ENCODE measurements around the gene SERPINH1. TPM values are rescaled to one million over a fixed set of nuclear protein-coding genes. Genes with fewer than 3 reads are reported as not detected.

The SERPINH1 gene
- total RNA-seq, 1 donor from 2014 or later = 234 TPM

DNA sequence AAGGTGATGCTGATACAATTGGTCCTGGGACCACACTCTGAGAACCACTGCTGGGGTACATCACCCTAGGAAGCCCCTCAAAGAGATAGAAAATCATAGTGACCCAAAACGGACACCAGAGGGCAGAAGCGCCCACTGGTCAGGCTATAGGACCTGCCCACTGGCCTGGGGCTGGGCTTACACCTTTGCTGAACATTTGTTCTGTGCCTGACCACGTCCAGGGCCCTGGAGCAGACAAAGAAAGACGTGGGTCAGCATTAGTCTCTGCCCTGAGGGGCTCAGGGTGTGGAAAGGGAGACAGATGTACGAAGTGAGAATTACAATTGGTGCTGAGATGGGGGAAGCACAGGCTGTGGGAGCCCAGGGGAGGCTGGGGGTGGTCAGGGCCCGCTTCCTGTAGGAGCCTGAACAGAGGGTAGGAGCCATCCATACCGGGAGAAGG lies 14.4 kb upstream of the SERPINH1 start:
- Mint-ChIP-seq H3K27ac (peak overlapping the region; percentile 96), H3K4me3 (ENCODE audit: low read depth) (no peak overlapping the region), H3K36me3 (ENCODE audit: insufficient read depth) (no peaks in the 10 kb centered on the region), H3K27me3 (no peaks in the 10 kb centered on the region), H3K9me3 (ENCODE audit: low read depth) (peaks cover 3% of the 10 kb centered on the region), H3K4me1 (ENCODE audit: low read depth) (peaks cover 6% of the 10 kb centered on the region)
- TF ChIP-seq, protein P1, sequence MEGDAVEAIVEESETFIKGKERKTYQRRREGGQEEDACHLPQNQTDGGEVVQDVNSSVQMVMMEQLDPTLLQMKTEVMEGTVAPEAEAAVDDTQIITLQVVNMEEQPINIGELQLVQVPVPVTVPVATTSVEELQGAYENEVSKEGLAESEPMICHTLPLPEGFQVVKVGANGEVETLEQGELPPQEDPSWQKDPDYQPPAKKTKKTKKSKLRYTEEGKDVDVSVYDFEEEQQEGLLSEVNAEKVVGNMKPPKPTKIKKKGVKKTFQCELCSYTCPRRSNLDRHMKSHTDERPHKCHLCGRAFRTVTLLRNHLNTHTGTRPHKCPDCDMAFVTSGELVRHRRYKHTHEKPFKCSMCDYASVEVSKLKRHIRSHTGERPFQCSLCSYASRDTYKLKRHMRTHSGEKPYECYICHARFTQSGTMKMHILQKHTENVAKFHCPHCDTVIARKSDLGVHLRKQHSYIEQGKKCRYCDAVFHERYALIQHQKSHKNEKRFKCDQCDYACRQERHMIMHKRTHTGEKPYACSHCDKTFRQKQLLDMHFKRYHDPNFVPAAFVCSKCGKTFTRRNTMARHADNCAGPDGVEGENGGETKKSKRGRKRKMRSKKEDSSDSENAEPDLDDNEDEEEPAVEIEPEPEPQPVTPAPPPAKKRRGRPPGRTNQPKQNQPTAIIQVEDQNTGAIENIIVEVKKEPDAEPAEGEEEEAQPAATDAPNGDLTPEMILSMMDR (IDR thresholded peaks at IDR 0.05; ENCODE audit: unreplicated experiment) = peak; percentile 85
- peak; percentile 78 for DNase-seq (ENCODE audit: low spot score, unreplicated experiment)

DNA sequence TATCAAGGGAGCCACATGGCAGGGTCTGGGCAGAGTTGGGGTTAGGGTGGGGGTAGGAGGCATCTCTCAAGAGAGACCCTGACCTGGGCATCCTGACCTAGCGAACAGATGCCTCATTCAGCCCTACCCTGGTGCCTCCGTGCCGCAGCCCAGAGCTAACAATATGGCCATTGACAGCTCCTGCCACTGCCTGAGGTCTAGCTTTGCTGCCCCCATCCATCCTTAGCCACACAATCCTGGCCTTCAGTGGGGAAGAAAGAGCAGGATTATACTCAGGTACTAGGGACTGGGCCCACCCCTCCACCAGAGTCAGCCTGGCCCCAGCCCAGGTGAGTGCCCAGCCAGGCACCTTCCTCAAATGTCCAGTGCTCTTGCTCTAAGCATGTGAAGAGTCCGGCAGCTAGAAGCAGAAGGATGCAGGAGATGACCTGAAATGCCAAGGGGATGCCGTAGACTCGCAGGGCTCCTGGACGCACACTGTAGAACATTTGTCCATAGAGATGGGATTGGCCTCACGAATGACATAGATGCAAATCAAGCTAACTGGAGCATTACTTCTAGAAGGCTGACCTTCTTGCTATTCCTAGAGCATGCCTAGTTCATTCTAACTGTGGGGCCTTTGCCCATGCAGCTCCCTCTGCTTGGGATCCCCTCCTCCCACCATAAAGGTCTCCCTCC lies 13.3 kb upstream of the SERPINH1 start:
- TF ChIP-seq, protein P1 (IDR thresholded peaks at IDR 0.05; ENCODE audit: unreplicated experiment) = no peak
- Mint-ChIP-seq H3K4me1 (ENCODE audit: low read depth) (peaks cover 6% of the 10 kb centered on the region), H3K27me3 (no peaks in the 10 kb centered on the region), H3K4me3 (ENCODE audit: low read depth) (no peak overlapping the region), H3K9me3 (ENCODE audit: low read depth) (peaks cover 3% of the 10 kb centered on the region), H3K36me3 (ENCODE audit: insufficient read depth) (no peaks in the 10 kb centered on the region), H3K27ac (no peak overlapping the region)
- no peak for DNase-seq (ENCODE audit: low spot score, unreplicated experiment)

DNA sequence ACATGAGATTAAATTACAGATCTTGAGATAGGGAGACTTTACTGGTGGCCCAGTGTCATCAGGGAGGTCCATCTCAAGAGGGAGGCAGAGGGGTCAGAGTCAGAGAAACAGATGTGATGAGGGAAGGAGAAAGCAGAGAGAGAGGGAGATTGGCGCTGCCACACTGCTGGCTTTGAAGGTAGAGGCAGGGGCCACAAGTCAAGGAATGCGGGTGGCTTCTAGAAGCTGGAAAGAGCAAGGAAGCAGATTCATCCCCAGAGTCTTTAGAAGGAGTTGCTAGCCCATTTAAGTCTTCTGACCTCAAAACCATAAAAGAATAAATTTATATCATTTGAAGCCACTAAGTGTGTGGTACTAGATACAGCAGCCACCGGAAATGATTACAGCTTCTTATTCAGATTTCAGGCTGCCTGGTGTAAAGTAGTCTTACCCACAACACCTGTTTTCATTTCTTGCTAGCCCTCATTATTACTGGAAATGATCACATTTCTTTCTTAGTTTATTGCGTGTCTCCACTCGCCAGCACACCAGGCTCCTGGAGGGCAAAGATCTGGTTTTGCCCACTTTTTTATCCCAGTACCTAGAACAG lies 12.6 kb upstream of the SERPINH1 start:
- Mint-ChIP-seq H3K4me1 (ENCODE audit: low read depth) (peaks cover 6% of the 10 kb centered on the region), H3K27me3 (no peaks in the 10 kb centered on the region), H3K36me3 (ENCODE audit: insufficient read depth) (no peaks in the 10 kb centered on the region), H3K9me3 (ENCODE audit: low read depth) (peaks cover 3% of the 10 kb centered on the region), H3K4me3 (ENCODE audit: low read depth) (no peak overlapping the region), H3K27ac (no peak overlapping the region)
- DNase-seq (ENCODE audit: low spot score, unreplicated experiment) = no peak
- TF ChIP-seq, protein P1 (IDR thresholded peaks at IDR 0.05; ENCODE audit: unreplicated experiment) = no peak

DNA sequence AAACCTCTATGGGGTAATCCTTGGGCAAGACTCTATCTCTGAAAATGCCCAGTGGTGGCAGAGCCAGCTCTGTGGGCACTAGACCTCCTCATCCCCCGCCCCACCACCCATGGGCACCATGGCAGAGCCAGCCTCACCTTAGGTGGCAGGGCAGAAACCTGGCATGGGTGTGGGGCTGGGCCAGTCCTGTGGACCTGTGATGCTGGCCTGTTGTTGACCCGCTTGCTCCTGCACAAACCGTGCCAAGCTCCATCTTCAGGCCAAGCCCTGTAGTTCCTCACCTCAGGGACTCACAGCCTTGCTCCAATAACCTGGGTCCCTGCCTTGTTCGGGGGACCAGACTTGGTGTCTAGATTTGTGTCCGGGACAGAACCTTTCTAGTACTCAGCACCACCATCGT lies 8.9 kb upstream of the SERPINH1 start:
- Mint-ChIP-seq H3K4me3 (ENCODE audit: low read depth) (no peak overlapping the region), H3K9me3 (ENCODE audit: low read depth) (peaks cover 3% of the 10 kb centered on the region), H3K27me3 (no peaks in the 10 kb centered on the region), H3K4me1 (ENCODE audit: low read depth) (no peaks in the 10 kb centered on the region), H3K36me3 (ENCODE audit: insufficient read depth) (no peaks in the 10 kb centered on the region), H3K27ac (no peak overlapping the region)
- no peak for DNase-seq (ENCODE audit: low spot score, unreplicated experiment)
- TF ChIP-seq, protein P1 (IDR thresholded peaks at IDR 0.05; ENCODE audit: unreplicated experiment) = no peak

DNA sequence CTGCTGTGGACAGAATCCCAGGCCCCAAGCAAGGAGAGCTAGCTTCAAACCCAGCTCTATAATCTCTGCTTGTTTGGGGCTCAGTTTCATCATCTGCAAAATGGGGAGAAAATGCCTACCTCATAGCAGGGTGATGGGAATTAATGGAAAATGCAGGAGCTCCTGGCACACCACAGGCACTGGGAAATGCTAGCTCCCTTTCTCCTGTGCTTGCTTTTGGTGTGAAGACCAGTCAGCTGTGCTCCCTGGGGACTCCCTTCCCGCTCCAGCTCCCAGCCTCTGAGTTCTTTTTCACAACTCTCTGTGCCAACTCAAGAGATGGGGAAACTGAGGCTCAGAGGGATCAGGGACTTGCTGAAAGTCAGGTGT lies 8.2 kb upstream of the SERPINH1 start:
- H3K27me3 Mint-ChIP-seq = no peaks in the 10 kb centered on the region
- no peak overlapping the region for H3K4me3 Mint-ChIP-seq (ENCODE audit: low read depth)
- TF ChIP-seq, protein P1 (IDR thresholded peaks at IDR 0.05; ENCODE audit: unreplicated experiment) = no peak
- H3K27ac Mint-ChIP-seq = no peak overlapping the region
- H3K36me3 Mint-ChIP-seq (ENCODE audit: insufficient read depth) = no peaks in the 10 kb centered on the region
- H3K9me3 Mint-ChIP-seq (ENCODE audit: low read depth) = peaks cover 3% of the 10 kb centered on the region
- no peak for DNase-seq (ENCODE audit: low spot score, unreplicated experiment)
- H3K4me1 Mint-ChIP-seq (ENCODE audit: low read depth) = no peaks in the 10 kb centered on the region

All from progenitor cell of endocrine pancreas (in vitro differentiated cells).